Measurements from ENCODE around the gene MS4A12. TPM values are rescaled to one million over a fixed set of nuclear protein-coding genes. Genes with fewer than 3 reads are reported as not detected.

Gene MS4A12
- total and polyA plus RNA-seq, 2 of the 8 experiments (the other 6 are each of a cell fraction or from before 2014, with no cell fraction given): 0.14 to 0.39 TPM

DNA sequence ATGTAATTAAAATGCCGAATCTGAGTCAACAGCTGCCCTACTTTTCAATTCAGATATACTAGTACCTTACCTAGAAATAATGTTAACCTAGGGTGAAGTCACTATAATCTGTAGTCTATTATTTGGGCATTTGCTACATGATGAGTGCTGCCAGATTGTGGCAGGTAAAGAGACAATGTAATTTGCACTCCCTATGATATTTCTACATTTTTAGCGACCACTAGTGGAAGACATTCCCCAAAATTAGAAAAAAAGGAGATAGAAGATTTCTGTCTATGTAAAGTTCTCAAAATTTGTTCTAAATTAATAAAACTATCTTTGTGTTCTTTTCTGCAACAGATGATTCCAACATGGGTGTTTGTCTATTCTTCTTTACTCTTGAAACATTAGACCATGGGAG lies 22.9 kb upstream of the MS4A12 start:
- Histone ChIP-seq H2BK5ac (ENCODE audit: low read depth, low read length) (no peak overlapping the region), H3K36me3 (ENCODE audit: control insufficient read depth in 2 of 4, insufficient read depth in 4 of 4, low read length in 3 of 4) (no peaks in the 10 kb centered on the region), H2BK15ac (ENCODE audit: low read length) (no peak overlapping the region), H3K23me2 (ENCODE audit: low read depth, low read length) (no peaks in the 10 kb centered on the region), H3K14ac (ENCODE audit: insufficient read length) (no peak overlapping the region), H2AFZ (ENCODE audit: low read length) (no peak overlapping the region), H3K79me1 (ENCODE audit: low read depth, low read length) (no peaks in the 10 kb centered on the region), H3K9ac (replicated peaks in 1 of 4; ENCODE audit: extremely low read depth in 1 of 4, low read depth in 3 of 4, low read length in 3 of 4) (no peak overlapping the region), H3K27ac (ENCODE audit: low read depth, low read length) (no peak overlapping the region), H3K4me1 (replicated peaks in 1 of 4; ENCODE audit: control insufficient read depth in 3 of 4, insufficient read depth in 4 of 4, low read length in 3 of 4) (no peaks in the 10 kb centered on the region), H3K56ac (replicated peaks; ENCODE audit: insufficient read length, low read depth, low read length) (no peak overlapping the region), H4K8ac (ENCODE audit: extremely low read depth, insufficient read depth, low read length) (no peak overlapping the region), H2AK5ac (ENCODE audit: low read depth, low read length) (no peak overlapping the region), H2BK120ac (replicated peaks; ENCODE audit: low read depth, low read length) (no peak overlapping the region), H4K91ac (replicated peaks; ENCODE audit: insufficient read length, low read length) (no peak overlapping the region), H3K4me2 (ENCODE audit: insufficient read depth in 1 of 2, low read depth in 2 of 2, low read length in 2 of 2) (no peak overlapping the region), H4K5ac (ENCODE audit: insufficient read length, low read depth, low read length) (no peak overlapping the region), H3K9me3 (ENCODE audit: insufficient read depth in 2 of 2, low read depth in 1 of 2, low read length in 1 of 2) (no peaks in the 10 kb centered on the region), H3K4me3 (ENCODE audit: extremely low read depth in 1 of 4, insufficient read depth in 2 of 4, low read depth in 3 of 4, low read length in 4 of 4) (no peak overlapping the region), H3K18ac (ENCODE audit: extremely low read depth, low read length) (no peak overlapping the region), H2BK20ac (ENCODE audit: low read length) (no peak overlapping the region), H3K79me2 (ENCODE audit: control insufficient read depth in 1 of 2, insufficient read depth in 2 of 2, low read length in 2 of 2) (no peaks in the 10 kb centered on the region), H4K20me1 (replicated peaks in 1 of 2; ENCODE audit: control insufficient read depth in 1 of 2, insufficient read depth in 2 of 2, low read length in 2 of 2) (no peaks in the 10 kb centered on the region), H3K27me3 (replicated peaks in 1 of 4; ENCODE audit: control insufficient read depth in 3 of 4, extremely low read depth in 1 of 4, insufficient read depth in 3 of 4, low read length in 3 of 4) (no peaks in the 10 kb centered on the region), H3K4ac (replicated peaks; ENCODE audit: insufficient read length, low read depth, low read length) (no peak overlapping the region), H3K23ac (ENCODE audit: insufficient read length) (no peak overlapping the region), H2BK12ac (ENCODE audit: low read depth, low read length) (no peak overlapping the region)
- DNase-seq (ENCODE audit: low read depth in 1 of 2, low spot score in 2 of 2): no peak
- WGBS, 2 experiments (ENCODE audit: extremely low coverage in 1 of 2, insufficient coverage in 1 of 2, insufficient read length in 1 of 2, insufficient replicate concordance in 2 of 2, low coverage in 1 of 2, low lambda C conversion rate in 2 of 2, missing lambda C conversion rate in 1 of 2): 53% methylated on average over 2 of the region's 2 CpGs; no CpG with 5 or more reads in 1 of the 2 experiments
- POLR2A ChIA-PET (ENCODE audit: partially characterized antibody): no interaction called here
- CTCF ChIA-PET (ENCODE audit: partially characterized antibody): no interaction called here
- FAIRE-seq: no peak
- TF ChIP-seq NANOG (IDR thresholded peaks at IDR 0.05; ENCODE audit: insufficient read depth, low read depth, low read length, poor library complexity, severe bottlenecking): no peak
- no peak for TF ChIP-seq KDM5A (IDR thresholded peaks at IDR 0.05; ENCODE audit: low read length)
- TF ChIP-seq CEBPB (IDR thresholded peaks at IDR 0.05; ENCODE audit: low read depth, low read length): no peak
- no peak for TF ChIP-seq RXRA (IDR thresholded peaks at IDR 0.05; ENCODE audit: insufficient read depth, low read depth, low read length)
- TF ChIP-seq TCF12 (IDR thresholded peaks at IDR 0.05; ENCODE audit: low read depth, low read length): no peak
- TF ChIP-seq GABPA (IDR thresholded peaks at IDR 0.05; ENCODE audit: borderline replicate concordance, insufficient read depth, low read length): no peak
- no peak for TF ChIP-seq GTF2F1 (IDR thresholded peaks at IDR 0.05; ENCODE audit: borderline replicate concordance, low read depth, low read length)
- no peak for TF ChIP-seq KDM1A (IDR thresholded peaks at IDR 0.05; ENCODE audit: borderline replicate concordance, low read length)
- no peak for TF ChIP-seq CREB1 (IDR thresholded peaks at IDR 0.05)
- no peak for TF ChIP-seq TEAD4 (IDR thresholded peaks at IDR 0.05; ENCODE audit: low read depth, low read length)
- TF ChIP-seq CBX5 (IDR thresholded peaks at IDR 0.05; ENCODE audit: low read depth, low read length): no peak
- no peak for TF ChIP-seq EZH2 (IDR thresholded peaks at IDR 0.05; ENCODE audit: low read depth, low read length, severe bottlenecking)
- TF ChIP-seq SIN3A (conservative IDR thresholded peaks at IDR 0.05 in 1 of 2, IDR thresholded peaks at IDR 0.05 in 1 of 2; ENCODE audit: low read depth in 1 of 2, low read length in 2 of 2): no peak
- TF ChIP-seq ASH2L (IDR thresholded peaks at IDR 0.05; ENCODE audit: low read length): no peak
- no peak for TF ChIP-seq POLR2AphosphoS5 (IDR thresholded peaks at IDR 0.05; ENCODE audit: low read depth, low read length)
- TF ChIP-seq JUND (IDR thresholded peaks at IDR 0.05; ENCODE audit: low read length): no peak
